Measurements from ENCODE around the gene MANBA.

GRCh38 chr4:102598086-102598761, 162.5 kb downstream of the MANBA start:
- TF ChIP-seq CEBPB (IDR thresholded peaks at IDR 0.05) = no peak
- no peak for TF ChIP-seq CHD2 (IDR thresholded peaks at IDR 0.05; ENCODE audit: low read length, partially characterized antibody)
- no peak for TF ChIP-seq JUN (IDR thresholded peaks at IDR 0.05)
- TF ChIP-seq CTCF (IDR thresholded peaks at IDR 0.05) = no peak
- TF ChIP-seq HDAC2 (IDR thresholded peaks at IDR 0.05) = no peak
- no peak for TF ChIP-seq RAD21 (conservative IDR thresholded peaks at IDR 0.05 in 1 of 2, IDR thresholded peaks at IDR 0.05 in 1 of 2)
- no peak for TF ChIP-seq EP300 (IDR thresholded peaks at IDR 0.05)
- no peak for TF ChIP-seq RCOR1 (IDR thresholded peaks at IDR 0.05; ENCODE audit: low read depth, low read length)
- TF ChIP-seq SMC3 (IDR thresholded peaks at IDR 0.05) = no peak
- TF ChIP-seq, protein P1, sequence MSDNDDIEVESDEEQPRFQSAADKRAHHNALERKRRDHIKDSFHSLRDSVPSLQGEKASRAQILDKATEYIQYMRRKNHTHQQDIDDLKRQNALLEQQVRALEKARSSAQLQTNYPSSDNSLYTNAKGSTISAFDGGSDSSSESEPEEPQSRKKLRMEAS (IDR thresholded peaks at IDR 0.05) = no peak
- no peak for TF ChIP-seq CBX2 (IDR thresholded peaks at IDR 0.05; ENCODE audit: borderline replicate concordance, low read depth)
- no peak for TF ChIP-seq ZNF302 (CRISPR knock-in tag; IDR thresholded peaks at IDR 0.05)
- TF ChIP-seq POLR2A (IDR thresholded peaks at IDR 0.05; ENCODE audit: low read length) = no peak

Measured in A549 (cell line).